K562 (cell line): Measurements from ENCODE around the gene SPON2. TPM values are rescaled to one million over a fixed set of nuclear protein-coding genes. Genes with fewer than 3 reads are reported as not detected.
A peak's percentile ranks its signal among the peaks of the same experiment; 100 is the strongest.

Experiments
- ATAC-seq: fragments of 200-7000 bp; cut with Tn5 transposase; 3 replicates; pipeline ENCODE4 v1.9.1; 2020; ENCODE audit warnings: moderate library complexity
- BruUV-seq: library from RNA; stranded (reverse); fragments of 400-500 nt; replicated peaks from 2 replicates; lab custom pipeline; 2021; lab: Mats Ljungman, UMichigan
- CTCF ChIA-PET: fragments of 300-600 bp; formaldehyde crosslinking; extraction: SDS; loops from one replicate; lab custom pipeline; 2021; ENCODE audit warnings: low intra/inter-chr PET ratio; lab: Yijun Ruan, JAX
- POLR2A ChIA-PET: fragments of 300-600, 350-650 bp; sonication (Branson Sonifier 250); formaldehyde crosslinking; extraction: SDS; loops from one replicate; lab custom pipeline; 2021; ENCODE audit warnings: antibody characterized with exemption, inconsistent platforms; lab: Yijun Ruan, JAX
- DNase-seq, 4 experiments: peaks; one replicate each; pipeline versions ENCODE4 v3.0.0 to v3.0.0-alpha.2; 2011 to 2018; ENCODE audit warnings: low spot score in 3 of 4, mixed read lengths in 3 of 4; ENCODE audit errors: extremely low read depth in 1 of 4
- FAIRE-seq: peaks from 2 replicates; lab custom pipeline; 2011; peaks lifted over from hg19 to GRCh38; lab: Jason Lieb, UNC
- H2AFZ ChIP-seq: 2 replicates; pipeline ENCODE4 v1.6.0; 2011; ENCODE audit warnings: low read depth, low read length, control low read depth, inconsistent platforms
- H3K27ac ChIP-seq: fragments of 200-600 bp; 3 replicates; pipeline ENCODE4 v1.8.0; 2011; ENCODE audit warnings: low read depth, mild to moderate bottlenecking, control low read depth, inconsistent platforms, low read length, moderate library complexity, mixed read lengths; ENCODE audit errors: extremely low read depth
- H3K27me3 ChIP-seq, 2 experiments: fragments of 300-600 bp in 1 of 2; 2 replicates in 1 of 2; 3 replicates in 1 of 2; pipeline versions ENCODE4 v1.6.0 to v1.8.0; 2011; ENCODE audit warnings: inconsistent platforms in 2 of 2, low read length in 2 of 2, mild to moderate bottlenecking in 1 of 2, mixed read lengths in 1 of 2, moderate library complexity in 1 of 2; ENCODE audit not compliant: control insufficient read depth in 2 of 2, insufficient read depth in 2 of 2
- H3K36me3 ChIP-seq: fragments of 300-600 bp; 3 replicates; pipeline ENCODE4 v1.8.0; 2011; ENCODE audit warnings: mild to moderate bottlenecking, low read length, inconsistent platforms; ENCODE audit not compliant: control insufficient read depth, insufficient read depth
- H3K4me1 ChIP-seq, 2 experiments: fragments of 200-600 bp in 1 of 2; replicated peaks in 1 of 2; 2 replicates in 1 of 2; 3 replicates in 1 of 2; pipeline versions ENCODE4 v1.5.1 to v1.8.0; 2011; ENCODE audit warnings: inconsistent platforms in 2 of 2, low read length in 2 of 2, mild to moderate bottlenecking in 1 of 2, mixed read lengths in 1 of 2, moderate library complexity in 1 of 2; ENCODE audit not compliant: control insufficient read depth in 2 of 2, insufficient read depth in 2 of 2
- H3K4me2 ChIP-seq: 2 replicates; pipeline ENCODE4 v1.6.1; 2011; ENCODE audit warnings: low read length, control low read depth, inconsistent platforms, mixed read lengths; ENCODE audit not compliant: insufficient read depth
- H3K4me3 ChIP-seq: fragments of 200-600 bp; sonication (generic), shearing (Covaris generic); 2 replicates; pipeline ENCODE4 v1.5.1; 2016; ENCODE audit warnings: control low read depth, inconsistent platforms
- H3K79me2 ChIP-seq: fragments of 200-600 bp; 3 replicates; pipeline ENCODE4 v1.8.0; 2011; ENCODE audit warnings: low read length, inconsistent platforms; ENCODE audit not compliant: control insufficient read depth, insufficient read depth
- H3K9ac ChIP-seq, 2 experiments: 2 replicates each; pipeline versions ENCODE4 v1.6.0 to v1.6.1; 2011; ENCODE audit warnings: low read depth in 2 of 2, low read length in 2 of 2, control low read depth in 1 of 2, inconsistent platforms in 1 of 2, mild to moderate bottlenecking in 1 of 2, mixed read lengths in 1 of 2; ENCODE audit not compliant: insufficient read depth in 1 of 2
- H3K9me1 ChIP-seq: one replicate; pipeline ENCODE4 v1.6.0; 2011; ENCODE audit warnings: inconsistent platforms, mild to moderate bottlenecking, low read length, moderate library complexity; ENCODE audit not compliant: control insufficient read depth, insufficient read depth
- H3K9me3 ChIP-seq: replicated peaks from 2 replicates; pipeline ENCODE4 v1.5.1; 2011; ENCODE audit warnings: low read depth, low read length, inconsistent platforms; ENCODE audit not compliant: control insufficient read depth, insufficient read depth
- H4K20me1 ChIP-seq: replicated peaks from 2 replicates; pipeline ENCODE4 v1.6.1; 2011; ENCODE audit warnings: low read length, inconsistent platforms, mixed read lengths; ENCODE audit not compliant: control insufficient read depth, insufficient read depth
- CC2D1A ChIP-seq: fragments of 450-650 bp; IDR thresholded peaks from 2 replicates; pipeline ENCODE4 v1.6.1; 2017; ENCODE audit warnings: mild to moderate bottlenecking
- DIDO1 ChIP-seq: fragments of 450-650 bp; IDR thresholded peaks from 2 replicates; pipeline ENCODE4 v1.6.1; 2016; ENCODE audit warnings: low read depth, missing biosample characterization, missing genetic modification characterization
- ETV5 ChIP-seq: sonication (generic); formaldehyde crosslinking; IDR thresholded peaks from 2 replicates; pipeline ENCODE4 v1.4.0; 2020; ENCODE audit warnings: low read depth, mild to moderate bottlenecking, missing genetic modification reagents
- GATAD2B ChIP-seq: fragments of 450-650 bp; IDR thresholded peaks from 2 replicates; pipeline ENCODE4 v1.6.1; 2017; ENCODE audit warnings: mild to moderate bottlenecking, borderline replicate concordance
- JUNB ChIP-seq: fragments of 450-650 bp; formaldehyde crosslinking; conservative IDR thresholded peaks from 2 replicates; pipeline ENCODE4 v1.4.0; 2020; ENCODE audit warnings: mild to moderate bottlenecking
- KAT7 ChIP-seq: sonication (generic); formaldehyde crosslinking; IDR thresholded peaks from 2 replicates; pipeline ENCODE4 v1.8.0; 2022; ENCODE audit warnings: missing genetic modification reagents, mild to moderate bottlenecking, borderline replicate concordance
- KDM5B ChIP-seq: fragments of 200-600 bp; sonication (generic); IDR thresholded peaks from 2 replicates; pipeline ENCODE4 v1.6.1; 2012; ENCODE audit warnings: low read depth, mild to moderate bottlenecking, moderate library complexity, low read length, control low read depth, inconsistent platforms; ENCODE audit not compliant: insufficient replicate concordance
- KLF1 ChIP-seq: fragments of 450-650 bp; IDR thresholded peaks from 2 replicates; pipeline ENCODE4 v1.6.1; 2016; ENCODE audit warnings: missing genetic modification characterization, missing compliant biosample characterization
- NEUROD1 ChIP-seq: fragments of 150-350 bp; IDR thresholded peaks from 2 replicates; pipeline ENCODE4 v1.6.1; 2014; ENCODE audit warnings: borderline replicate concordance, low read length, low read depth; ENCODE audit not compliant: partially characterized antibody
- NR3C1 ChIP-seq: sonication (generic); formaldehyde crosslinking; IDR thresholded peaks from 2 replicates; pipeline ENCODE4 v1.8.1; 2022; ENCODE audit warnings: missing genetic modification reagents
- OTX1 ChIP-seq: fragments of 450-650 bp; formaldehyde crosslinking; IDR thresholded peaks from 2 replicates; pipeline ENCODE4 v1.4.0; 2022; ENCODE audit warnings: mild to moderate bottlenecking
- POLR2AphosphoS2 ChIP-seq: IDR thresholded peaks from 2 replicates; pipeline ENCODE4 v1.6.1; 2012; ENCODE audit warnings: low read length, improper control_type of control experiment
- SIN3A ChIP-seq, 2 experiments: fragments of 150-350 bp in 1 of 2; IDR thresholded peaks; 2 replicates each; pipeline ENCODE4 v1.6.1; 2011 to 2016; ENCODE audit warnings: borderline replicate concordance in 2 of 2, low read depth in 2 of 2, low read length in 2 of 2, mild to moderate bottlenecking in 2 of 2, moderate library complexity in 2 of 2; ENCODE audit not compliant: control insufficient read depth in 1 of 2
- SP2 ChIP-seq: IDR thresholded peaks from 2 replicates; pipeline ENCODE4 v1.6.1; 2011; ENCODE audit warnings: mild to moderate bottlenecking, low read depth, low read length, moderate library complexity; ENCODE audit not compliant: poor library complexity, severe bottlenecking; ENCODE audit errors: extremely low read depth
- THRAP3 ChIP-seq: fragments of 450-650 bp; IDR thresholded peaks from 2 replicates; pipeline ENCODE4 v1.6.1; 2016; ENCODE audit warnings: mild to moderate bottlenecking, inconsistent platforms, borderline replicate concordance
- ZNF224 ChIP-seq: sonication (generic); formaldehyde crosslinking; IDR thresholded peaks from 2 replicates; pipeline ENCODE4 v1.8.0; 2022; ENCODE audit warnings: mild to moderate bottlenecking, missing genetic modification reagents
- ZNF274 ChIP-seq: IDR thresholded peaks from 2 replicates; pipeline ENCODE4 v1.6.1; 2011; ENCODE audit warnings: low read depth, mild to moderate bottlenecking, low read length, moderate library complexity, borderline replicate concordance
- ZNF507 ChIP-seq: conservative IDR thresholded peaks from 2 replicates; pipeline ENCODE4 v1.6.1; 2017; ENCODE audit warnings: missing genetic modification characterization, missing compliant biosample characterization
- ZSCAN32 ChIP-seq: fragments of 450-650 bp; formaldehyde crosslinking; IDR thresholded peaks from 2 replicates; pipeline ENCODE4 v1.4.0; 2020; ENCODE audit warnings: mild to moderate bottlenecking, moderate library complexity
- WGBS: fragments of 100-300 bp; shearing (Covaris generic); methylation state at CpG from one replicate; pipeline ENCODE4 v1.1.6; 2016; ENCODE audit warnings: low coverage, mixed read lengths; ENCODE audit not compliant: insufficient coverage; ENCODE audit errors: missing lambda C conversion rate; 5-methylcytosine and 5-hydroxymethylcytosine counted together
- in situ Hi-C: fragments of 300-500 bp; cut with MboI; formaldehyde crosslinking; loops from 4 replicates; pipeline ENCODE4 v1.15.0; 2018; ENCODE audit warnings: inconsistent platforms, mixed read lengths
- intact Hi-C: fragments of 100-400 bp; cut with micrococcal nuclease; formaldehyde crosslinking; loops from 2 replicates; pipeline ENCODE4 v1.14.2; 2022
- polyA plus RNA-seq, 8 experiments: library from polyadenylated mRNA; depleted of rRNA in 4 of 8; stranded (reverse) in 5 of 8; unstranded in 3 of 8; fragments of >200 nt; fragmentation: Nextera tagmentation in 2 of 8; fragmentation: Illumina TruSeq in 1 of 8; extraction: Ambion mirVana in 2 of 8; extraction: Trizol in 1 of 8; gene quantifications; 2 replicates each; pipeline versions ENCODE4 v1.2.1 to v1.2.3, GENCODE V29; 2011 to 2014; ENCODE audit warnings: inconsistent platforms in 1 of 8, missing spikeins in 1 of 8
- total RNA-seq, 7 experiments: library from RNA; depleted of rRNA in 6 of 7; stranded (reverse); fragments of >200 nt in 6 of 7; fragmentation: Illumina TruSeq in 2 of 7; extraction: Trizol in 2 of 7; gene quantifications; 2 replicates each; pipeline versions ENCODE4 v1.2.1 to v1.2.3, GENCODE V29; 2011 to 2021; ENCODE audit warnings: low replicate concordance in 1 of 7
- TF ChIP-seq, protein P1 (sequence below): fragments of 450-650 bp; IDR thresholded peaks from 2 replicates; pipeline ENCODE4 v1.6.1; 2018; ENCODE audit not compliant: partially characterized antibody

Gene SPON2
- total and polyA plus RNA-seq, 9 of the 15 experiments (the other 6 are each of a cell fraction or from before 2014, with no cell fraction given): 0.21 to 2.2 (median 0.83) TPM

DNA sequence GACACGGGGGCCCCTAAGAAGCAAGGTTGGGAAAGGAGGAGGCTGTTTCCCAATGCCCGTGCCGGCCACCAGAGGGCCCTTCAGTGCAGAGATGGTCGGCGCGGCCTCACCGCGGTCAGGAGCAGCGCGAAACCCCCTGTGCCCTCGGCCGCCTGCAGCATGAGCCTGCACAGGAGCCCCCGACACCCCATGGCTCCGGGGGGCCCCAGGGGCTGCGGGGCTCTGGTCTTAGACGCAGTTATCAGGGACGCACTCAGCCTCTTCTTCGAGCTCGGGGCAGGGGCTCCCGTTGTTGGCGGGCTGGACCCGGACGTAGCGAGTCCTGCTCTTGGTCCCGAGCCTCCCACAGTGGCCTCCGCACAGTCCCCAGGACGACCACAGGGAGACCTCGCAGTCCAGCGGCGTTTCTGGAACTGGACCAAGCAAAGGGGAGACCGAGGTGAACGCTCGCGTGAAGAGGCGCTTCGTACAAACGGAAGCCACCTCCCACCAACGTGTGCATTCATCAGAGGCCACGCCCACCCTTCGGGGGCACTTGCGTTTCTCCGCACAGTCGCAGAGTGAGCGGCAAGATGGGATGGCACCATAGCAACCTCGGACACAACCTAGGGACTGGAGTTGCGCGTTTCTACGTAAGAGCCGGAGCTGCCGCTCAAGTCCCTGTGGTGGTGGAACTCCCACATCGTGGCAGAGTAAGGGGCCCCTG lies 5.0 kb downstream of the SPON2 start:
- in situ Hi-C loops: no loop called here
- no peaks in the 10 kb centered on the region for H3K36me3 ChIP-seq
- ChIA-PET POLR2A (no interaction called here), CTCF (no interaction called here)
- H4K20me1 ChIP-seq: no peaks in the 10 kb centered on the region
- no peaks in the 10 kb centered on the region for H3K79me2 ChIP-seq
- H3K4me1 ChIP-seq: peaks cover 5 to 46% of the 10 kb centered on the region in 2 experiments; a peak in 2 of 5 replicates
- H2AFZ ChIP-seq: peak overlapping the region; percentile 99
- no peaks in the 10 kb centered on the region for H3K9me3 ChIP-seq
- H3K9me1 ChIP-seq: no peaks in the 10 kb centered on the region
- H3K4me2 ChIP-seq: peak overlapping the region; percentile 87
- peak; percentile 82 to 92 (median 90) for DNase-seq
- under 1% methylated on average over 51 of the region's 51 CpGs for WGBS
- peak overlapping the region; percentile 61 for H3K4me3 ChIP-seq
- ATAC-seq: peak; percentile 95
- intact Hi-C loops: loop anchor here (1.0 to 5.0 kb wide), 4 partner anchors 35 to 179 kb away; partner anchors contain the start of gene UVSSA
- BruUV-seq: TSS peak; percentile 90
- H3K27me3 ChIP-seq: no peaks in the 10 kb centered on the region; a peak in 2 of 5 replicates
- peak; percentile 95 for FAIRE-seq
- H3K27ac ChIP-seq: peak overlapping the region; percentile 71
- peak overlapping the region; percentile 82 to 92 for H3K9ac ChIP-seq
- TF ChIP-seq, protein P1, sequence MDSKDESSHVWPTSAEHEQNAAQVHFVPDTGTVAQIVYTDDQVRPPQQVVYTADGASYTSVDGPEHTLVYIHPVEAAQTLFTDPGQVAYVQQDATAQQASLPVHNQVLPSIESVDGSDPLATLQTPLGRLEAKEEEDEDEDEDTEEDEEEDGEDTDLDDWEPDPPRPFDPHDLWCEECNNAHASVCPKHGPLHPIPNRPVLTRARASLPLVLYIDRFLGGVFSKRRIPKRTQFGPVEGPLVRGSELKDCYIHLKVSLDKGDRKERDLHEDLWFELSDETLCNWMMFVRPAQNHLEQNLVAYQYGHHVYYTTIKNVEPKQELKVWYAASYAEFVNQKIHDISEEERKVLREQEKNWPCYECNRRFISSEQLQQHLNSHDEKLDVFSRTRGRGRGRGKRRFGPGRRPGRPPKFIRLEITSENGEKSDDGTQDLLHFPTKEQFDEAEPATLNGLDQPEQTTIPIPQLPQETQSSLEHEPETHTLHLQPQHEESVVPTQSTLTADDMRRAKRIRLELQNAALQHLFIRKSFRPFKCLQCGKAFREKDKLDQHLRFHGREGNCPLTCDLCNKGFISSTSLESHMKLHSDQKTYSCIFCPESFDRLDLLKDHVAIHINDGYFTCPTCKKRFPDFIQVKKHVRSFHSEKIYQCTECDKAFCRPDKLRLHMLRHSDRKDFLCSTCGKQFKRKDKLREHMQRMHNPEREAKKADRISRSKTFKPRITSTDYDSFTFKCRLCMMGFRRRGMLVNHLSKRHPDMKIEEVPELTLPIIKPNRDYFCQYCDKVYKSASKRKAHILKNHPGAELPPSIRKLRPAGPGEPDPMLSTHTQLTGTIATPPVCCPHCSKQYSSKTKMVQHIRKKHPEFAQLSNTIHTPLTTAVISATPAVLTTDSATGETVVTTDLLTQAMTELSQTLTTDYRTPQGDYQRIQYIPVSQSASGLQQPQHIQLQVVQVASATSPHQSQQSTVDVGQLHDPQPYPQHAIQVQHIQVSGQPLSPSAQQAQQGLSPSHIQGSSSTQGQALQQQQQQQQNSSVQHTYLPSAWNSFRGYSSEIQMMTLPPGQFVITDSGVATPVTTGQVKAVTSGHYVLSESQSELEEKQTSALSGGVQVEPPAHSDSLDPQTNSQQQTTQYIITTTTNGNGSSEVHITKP: no peak
- TF ChIP-seq KLF1 (tag) (no peak), OTX1 (CRISPR knock-in tag) (no peak), NR3C1 (CRISPR knock-in tag) (no peak), CC2D1A (peak; percentile 79; the same call in 1 of the 2 replicates), ZNF224 (no peak), ZSCAN32 (no peak), KAT7 (CRISPR knock-in tag) (peak; percentile 62; the same call in 1 of the 2 replicates), THRAP3 (no peak), SIN3A (IDR thresholded peaks at IDR 0.05; ENCODE audit: borderline replicate concordance in 2 of 2, control insufficient read depth in 1 of 2, low read depth in 2 of 2, low read length in 2 of 2) (peak in 1 of 2 experiments; percentile 29; a peak in 1 of 4 replicates), SP2 (no peak), GATAD2B (no peak), POLR2AphosphoS2 (no peak), ETV5 (CRISPR knock-in tag) (no peak), NEUROD1 (peak; percentile 22), DIDO1 (no peak), ZNF507 (tag) (no peak), ZNF274 (no peak), KDM5B (peak; percentile 50), JUNB (CRISPR knock-in tag) (no peak)
